Keratinocyte (primary cell): ENCODE results near the gene KLHL36. TPM values are rescaled to one million over a fixed set of nuclear protein-coding genes. Genes with fewer than 3 reads are reported as not detected.

Experiments used
- DNase-seq: peaks from one replicate; pipeline ENCODE4 v3.0.0-alpha.2; 2011; ENCODE audit warnings: low read depth, missing footprints, low spot score
- FAIRE-seq: peaks from 2 replicates; lab custom pipeline; 2011; peaks lifted over from hg19 to GRCh38; lab: Jason Lieb, UNC
- H2AFZ ChIP-seq: 2 replicates; pipeline ENCODE4 v1.6.0; 2012; ENCODE audit warnings: low read length, control low read depth, inconsistent platforms; ENCODE audit not compliant: control insufficient read depth
- H3K27ac ChIP-seq: 2 replicates; pipeline ENCODE4 v1.5.1; 2011; ENCODE audit warnings: low read length; ENCODE audit not compliant: control insufficient read depth, insufficient read depth
- H3K27me3 ChIP-seq: 3 replicates; pipeline ENCODE4 v1.6.0; 2011; ENCODE audit warnings: low read length; ENCODE audit not compliant: control insufficient read depth, insufficient read depth; ENCODE audit errors: extremely low read depth
- H3K36me3 ChIP-seq, 2 experiments: 2 replicates in 1 of 2; 3 replicates in 1 of 2; pipeline ENCODE4 v1.5.1; 2011; ENCODE audit warnings: low read length in 2 of 2, mild to moderate bottlenecking in 1 of 2; ENCODE audit not compliant: control insufficient read depth in 2 of 2, insufficient read depth in 2 of 2; ENCODE audit errors: extremely low read depth in 1 of 2
- H3K4me1 ChIP-seq: 3 replicates; pipeline ENCODE4 v1.5.1; 2011; ENCODE audit warnings: low read length; ENCODE audit not compliant: control insufficient read depth, insufficient read depth; ENCODE audit errors: extremely low read depth
- H3K4me2 ChIP-seq: 3 replicates; pipeline ENCODE4 v1.6.0; 2011; ENCODE audit warnings: low read depth, low read length; ENCODE audit not compliant: control insufficient read depth, insufficient read depth; ENCODE audit errors: extremely low read depth
- H3K4me3 ChIP-seq, 3 experiments: fragments of 200-600 bp in 1 of 3; sonication (generic) in 1 of 3; 2 replicates in 2 of 3; 3 replicates in 1 of 3; pipeline ENCODE4 v1.5.1; 2011 to 2016; ENCODE audit warnings: low read length in 3 of 3, mild to moderate bottlenecking in 3 of 3, control low read depth in 2 of 3, inconsistent platforms in 1 of 3, low read depth in 1 of 3, mixed read lengths in 1 of 3, mixed run types in 1 of 3, moderate library complexity in 1 of 3; ENCODE audit not compliant: control insufficient read depth in 2 of 3, insufficient read depth in 2 of 3; ENCODE audit errors: extremely low read depth in 1 of 3
- H3K79me2 ChIP-seq: 2 replicates; pipeline ENCODE4 v1.6.0; 2012; ENCODE audit warnings: low read length; ENCODE audit not compliant: control insufficient read depth, insufficient read depth
- H3K9ac ChIP-seq: 3 replicates; pipeline ENCODE4 v1.6.0; 2011; ENCODE audit warnings: low read length; ENCODE audit not compliant: control insufficient read depth, insufficient read depth; ENCODE audit errors: extremely low read depth
- H3K9me1 ChIP-seq: 3 replicates; pipeline ENCODE4 v1.6.0; 2011; ENCODE audit warnings: low read length; ENCODE audit not compliant: control insufficient read depth, insufficient read depth; ENCODE audit errors: extremely low read depth
- H3K9me3 ChIP-seq: 2 replicates; pipeline ENCODE4 v1.5.1; 2012; ENCODE audit warnings: low read depth, low read length; ENCODE audit not compliant: control insufficient read depth
- H4K20me1 ChIP-seq: 3 replicates; pipeline ENCODE4 v1.6.0; 2011; ENCODE audit warnings: low read length; ENCODE audit not compliant: control insufficient read depth, insufficient read depth; ENCODE audit errors: extremely low read depth
- CTCF ChIP-seq, 3 experiments: IDR thresholded peaks in 1 of 3; conservative IDR thresholded peaks in 1 of 3; optimal IDR thresholded peaks in 1 of 3; 2 replicates in 2 of 3; 3 replicates in 1 of 3; pipeline versions ENCODE3 to v1.5.1; 2011; ENCODE audit warnings: low read length in 3 of 3, mild to moderate bottlenecking in 3 of 3, moderate library complexity in 2 of 3, control low read depth in 1 of 3, inconsistent platforms in 1 of 3; ENCODE audit not compliant: insufficient read depth in 2 of 3; ENCODE audit errors: extremely low read depth in 1 of 3
- EZH2 ChIP-seq: IDR thresholded peaks from one replicate; pipeline ENCODE4 v1.6.1; 2012; ENCODE audit warnings: inconsistent platforms, mild to moderate bottlenecking, low read length, moderate library complexity
- dilution Hi-C: fragments of 300-500 bp; cut with MboI; formaldehyde crosslinking; loops from one replicate; pipeline ENCODE4 v1.7.0; 2020; ENCODE audit warnings: low sequenced_read_pairs; ENCODE audit not compliant: extremely low pct_ligation_motif_present
- polyA plus RNA-seq, 5 experiments: library from polyadenylated mRNA; depleted of rRNA in 3 of 5; stranded (reverse) in 3 of 5; stranded (forward) in 1 of 5; unstranded in 1 of 5; fragments of >200 nt; gene quantifications; 1 replicate in 1 of 5; 2 replicates in 3 of 5; 3 replicates in 1 of 5; pipeline versions ENCODE4 v1.2.1 to v1.2.3, GENCODE V29; 2011 to 2012; ENCODE audit warnings: missing spikeins in 2 of 5, low read depth in 1 of 5, low replicate concordance in 1 of 5

The KLHL36 gene
- polyA plus RNA-seq, 1 donor (not counting 4 experiments of a cell fraction or from before 2014, with no cell fraction given), result 27.5 TPM

DNA sequence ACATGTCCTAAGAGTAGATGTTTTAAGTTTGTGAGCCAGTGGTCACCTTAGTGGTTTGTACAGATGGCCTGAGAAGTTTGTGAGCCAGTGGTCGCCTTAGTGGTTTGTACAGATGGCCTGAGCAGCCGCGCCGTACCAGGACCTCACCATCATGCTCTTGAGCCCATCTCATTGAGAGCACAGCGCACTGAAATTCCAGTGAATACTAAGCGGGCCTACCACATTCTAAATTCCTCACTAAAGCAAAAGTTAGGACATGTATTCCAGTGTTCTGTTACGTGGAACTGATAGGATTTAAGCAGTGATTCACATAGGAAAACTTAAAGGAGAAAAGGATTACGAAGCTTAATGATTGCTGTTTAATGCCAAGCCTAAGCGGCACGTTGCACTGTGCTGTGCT lies 55.4 kb downstream of the KLHL36 start:
- dilution Hi-C loops, result no loop called here
- H3K36me3 ChIP-seq, result peaks cover 0 to 1% of the 10 kb centered on the region in 2 experiments
- H3K9ac ChIP-seq, result no peak overlapping the region
- no peak overlapping the region for H3K27ac ChIP-seq
- H3K4me3 ChIP-seq, result no peak overlapping the region
- no peaks in the 10 kb centered on the region for H3K9me3 ChIP-seq
- no peaks in the 10 kb centered on the region for H3K27me3 ChIP-seq
- no peak overlapping the region for H2AFZ ChIP-seq
- H3K4me1 ChIP-seq, result peaks cover 26% of the 10 kb centered on the region
- H3K4me2 ChIP-seq, result no peak overlapping the region
- no peak for TF ChIP-seq EZH2
- TF ChIP-seq CTCF (optimal IDR thresholded peaks at IDR 0.05 in 1 of 3, IDR thresholded peaks at IDR 0.05 in 1 of 3, conservative IDR thresholded peaks at IDR 0.05 in 1 of 3; ENCODE audit: extremely low read depth in 1 of 3, insufficient read depth in 2 of 3, low read length in 3 of 3), result no peak
- H4K20me1 ChIP-seq, result peaks cover 42% of the 10 kb centered on the region
- H3K9me1 ChIP-seq, result no peaks in the 10 kb centered on the region
- DNase-seq (no peak), FAIRE-seq (no peak)
- peaks cover 83% of the 10 kb centered on the region for H3K79me2 ChIP-seq

DNA sequence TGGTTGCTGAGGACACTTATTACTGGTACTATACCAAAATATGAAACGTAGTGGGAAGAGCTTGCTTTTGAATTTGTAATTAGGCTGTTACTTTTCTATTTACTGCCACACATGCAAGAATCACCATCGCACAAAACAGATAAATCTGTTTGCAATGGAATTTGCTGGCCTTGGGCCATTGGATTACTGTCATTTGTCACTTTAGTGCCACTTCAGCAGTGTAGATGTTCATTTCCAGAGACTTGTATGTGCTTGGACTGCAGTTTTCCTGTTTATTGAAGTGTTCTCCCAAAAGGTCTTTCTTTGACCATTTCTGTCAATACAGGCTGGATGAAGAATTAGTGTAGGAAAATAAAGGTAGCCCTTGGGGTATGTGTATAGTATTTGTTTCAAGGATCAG lies 55.9 kb downstream of the KLHL36 start:
- DNase-seq, result no peak
- Histone ChIP-seq H3K4me2 (no peak overlapping the region), H4K20me1 (peaks cover 45% of the 10 kb centered on the region), H2AFZ (no peak overlapping the region), H3K9ac (no peak overlapping the region), H3K27ac (no peak overlapping the region), H3K79me2 (peaks cover 89% of the 10 kb centered on the region), H3K27me3 (no peaks in the 10 kb centered on the region), H3K4me1 (peaks cover 22% of the 10 kb centered on the region), H3K36me3 (peaks cover 0 to 1% of the 10 kb centered on the region in 2 experiments), H3K9me3 (no peaks in the 10 kb centered on the region), H3K4me3 (no peak overlapping the region), H3K9me1 (no peaks in the 10 kb centered on the region)
- no peak for FAIRE-seq
- dilution Hi-C loops, result no loop called here
- no peak for TF ChIP-seq CTCF (optimal IDR thresholded peaks at IDR 0.05 in 1 of 3, IDR thresholded peaks at IDR 0.05 in 1 of 3, conservative IDR thresholded peaks at IDR 0.05 in 1 of 3; ENCODE audit: extremely low read depth in 1 of 3, insufficient read depth in 2 of 3, low read length in 3 of 3)
- no peak for TF ChIP-seq EZH2
